Calu3 (cell line): ENCODE data around the gene MAP2. TPM values are rescaled to one million over a fixed set of nuclear protein-coding genes. Genes with fewer than 3 reads are reported as not detected.

Experiments used
- BruUV-seq: library from RNA; stranded (reverse); fragments of 400-500 nt; replicated peaks from 2 replicates; lab custom pipeline; 2021; lab: Mats Ljungman, UMichigan
- CTCF ChIA-PET: fragments of 300-600 bp; sonication (Branson Sonifier 250); formaldehyde crosslinking; loops from one replicate; lab custom pipeline; 2022; ENCODE audit warnings: antibody characterized with exemption; lab: Charles Lee
- DNase-seq: peaks from one replicate; pipeline ENCODE4 v3.0.0; 2022
- H3K27ac Mint-ChIP-seq: one replicate; pipeline ENCODE4 v1.8.0; 2022; ENCODE audit warnings: mixed read lengths; ENCODE audit not compliant: unreplicated experiment
- H3K27me3 Mint-ChIP-seq: one replicate; pipeline ENCODE4 v1.8.0; 2022; ENCODE audit warnings: mixed read lengths; ENCODE audit not compliant: unreplicated experiment
- H3K36me3 Mint-ChIP-seq: one replicate; pipeline ENCODE4 v1.8.0; 2022; ENCODE audit warnings: mild to moderate bottlenecking, moderate library complexity, mixed read lengths; ENCODE audit not compliant: insufficient read depth, unreplicated experiment
- H3K4me1 Mint-ChIP-seq: one replicate; pipeline ENCODE4 v1.8.0; 2022; ENCODE audit warnings: mild to moderate bottlenecking, low read depth, mixed read lengths; ENCODE audit not compliant: unreplicated experiment
- H3K4me3 Mint-ChIP-seq: one replicate; pipeline ENCODE4 v1.8.0; 2022; ENCODE audit warnings: mild to moderate bottlenecking, low read depth, moderate library complexity, mixed read lengths; ENCODE audit not compliant: unreplicated experiment
- H3K9me3 Mint-ChIP-seq: one replicate; pipeline ENCODE4 v1.8.0; 2022; ENCODE audit warnings: low read depth, mixed read lengths; ENCODE audit not compliant: unreplicated experiment
- intact Hi-C: fragments of 100-400 bp; cut with micrococcal nuclease; formaldehyde crosslinking; loops from one replicate; pipeline ENCODE4 v1.10.0; 2022; ENCODE audit not compliant: unreplicated experiment
- total RNA-seq: library from RNA; stranded (reverse); gene quantifications from 2 replicates; pipeline ENCODE4 v1.2.3, GENCODE V29; 2022
- TF ChIP-seq, protein P1 (sequence below): fragments of 200-600 bp; IDR thresholded peaks from one replicate; pipeline ENCODE4 v1.8.0; 2022; ENCODE audit warnings: antibody characterized with exemption; ENCODE audit not compliant: unreplicated experiment

The MAP2 gene
- total RNA-seq, 1 experiment from 2014 or later, result 11.2 TPM

DNA sequence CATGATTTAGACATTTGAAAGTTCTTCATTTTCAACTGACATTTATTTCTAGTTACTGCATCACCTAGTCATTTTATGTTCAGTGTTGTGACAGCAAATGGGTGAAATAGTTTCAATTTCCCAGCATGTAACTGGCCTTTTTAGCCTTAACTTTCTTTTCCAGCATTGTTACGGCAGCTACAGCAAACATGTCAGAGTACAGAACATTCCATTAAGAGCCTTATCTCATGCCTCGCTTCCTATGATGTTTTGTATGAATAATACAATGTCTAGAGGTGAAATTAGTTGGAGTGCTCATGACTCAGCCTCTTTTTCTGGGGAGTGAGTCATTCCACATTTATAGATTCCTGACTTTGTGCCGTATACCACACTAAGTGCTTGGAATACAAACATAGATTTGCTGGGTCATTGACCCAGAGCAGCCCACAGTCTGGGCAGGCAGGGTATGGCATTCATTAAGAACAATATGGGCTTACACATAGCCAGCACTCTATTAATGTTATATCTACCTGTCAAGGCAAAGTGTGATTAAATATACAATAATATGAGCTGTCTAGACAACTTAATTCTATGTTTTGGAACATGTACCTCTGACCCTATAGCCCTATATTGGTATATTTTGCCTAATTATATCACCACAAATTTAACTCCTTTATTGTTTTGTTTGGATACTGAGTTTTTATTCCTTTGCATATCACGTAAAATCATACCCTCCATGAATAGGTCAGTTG is 72.2 kb downstream of the MAP2 start:
- no TSS peak for BruUV-seq
- H3K36me3 Mint-ChIP-seq, result no peaks in the 10 kb centered on the region

GRCh38 chr2:209496586-209496982 is 72.7 kb downstream of the MAP2 start:
- intact Hi-C loops, result loop anchor here (1.0 kb wide), 1 partner anchor 71 kb away; no protein-coding TSS in a partner anchor
- CTCF ChIA-PET, result interaction anchor here (0.6 to 1.4 kb wide), 2 partner anchors 17 to 1272 kb away, joined by 3 read pairs; no protein-coding TSS in a partner anchor
- Mint-ChIP-seq H3K9me3 (peaks cover 5% of the 10 kb centered on the region), H3K27ac (peak overlapping the region; percentile 74), H3K27me3 (no peaks in the 10 kb centered on the region), H3K36me3 (no peaks in the 10 kb centered on the region), H3K4me1 (peaks cover 17% of the 10 kb centered on the region), H3K4me3 (no peak overlapping the region)
- TF ChIP-seq, protein P1, sequence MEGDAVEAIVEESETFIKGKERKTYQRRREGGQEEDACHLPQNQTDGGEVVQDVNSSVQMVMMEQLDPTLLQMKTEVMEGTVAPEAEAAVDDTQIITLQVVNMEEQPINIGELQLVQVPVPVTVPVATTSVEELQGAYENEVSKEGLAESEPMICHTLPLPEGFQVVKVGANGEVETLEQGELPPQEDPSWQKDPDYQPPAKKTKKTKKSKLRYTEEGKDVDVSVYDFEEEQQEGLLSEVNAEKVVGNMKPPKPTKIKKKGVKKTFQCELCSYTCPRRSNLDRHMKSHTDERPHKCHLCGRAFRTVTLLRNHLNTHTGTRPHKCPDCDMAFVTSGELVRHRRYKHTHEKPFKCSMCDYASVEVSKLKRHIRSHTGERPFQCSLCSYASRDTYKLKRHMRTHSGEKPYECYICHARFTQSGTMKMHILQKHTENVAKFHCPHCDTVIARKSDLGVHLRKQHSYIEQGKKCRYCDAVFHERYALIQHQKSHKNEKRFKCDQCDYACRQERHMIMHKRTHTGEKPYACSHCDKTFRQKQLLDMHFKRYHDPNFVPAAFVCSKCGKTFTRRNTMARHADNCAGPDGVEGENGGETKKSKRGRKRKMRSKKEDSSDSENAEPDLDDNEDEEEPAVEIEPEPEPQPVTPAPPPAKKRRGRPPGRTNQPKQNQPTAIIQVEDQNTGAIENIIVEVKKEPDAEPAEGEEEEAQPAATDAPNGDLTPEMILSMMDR, result no peak
- DNase-seq, result no peak
- BruUV-seq, result no TSS peak

More for the DNA sequence above, 72.2 kb downstream of the MAP2 start:
- Mint-ChIP-seq H3K27me3 (no peaks in the 10 kb centered on the region), H3K4me1 (peaks cover 17% of the 10 kb centered on the region), H3K4me3 (no peak overlapping the region), H3K27ac (peak overlapping the region; percentile 74), H3K9me3 (peaks cover 10% of the 10 kb centered on the region)
- TF ChIP-seq, protein P1, result no peak
- intact Hi-C loops, result loop anchor here (1.0 kb wide), 1 partner anchor 71 kb away; no protein-coding TSS in a partner anchor
- peak; percentile 64 for DNase-seq
- CTCF ChIA-PET, result interaction anchor here (0.6 to 1.4 kb wide), 6 partner anchors 9 to 1272 kb away, joined by 3 to 5 read pairs (median 3); no protein-coding TSS in a partner anchor

GRCh38 chr2:209498614-209499013 is 74.8 kb downstream of the MAP2 start:
- intact Hi-C loops, result no loop called here

DNA sequence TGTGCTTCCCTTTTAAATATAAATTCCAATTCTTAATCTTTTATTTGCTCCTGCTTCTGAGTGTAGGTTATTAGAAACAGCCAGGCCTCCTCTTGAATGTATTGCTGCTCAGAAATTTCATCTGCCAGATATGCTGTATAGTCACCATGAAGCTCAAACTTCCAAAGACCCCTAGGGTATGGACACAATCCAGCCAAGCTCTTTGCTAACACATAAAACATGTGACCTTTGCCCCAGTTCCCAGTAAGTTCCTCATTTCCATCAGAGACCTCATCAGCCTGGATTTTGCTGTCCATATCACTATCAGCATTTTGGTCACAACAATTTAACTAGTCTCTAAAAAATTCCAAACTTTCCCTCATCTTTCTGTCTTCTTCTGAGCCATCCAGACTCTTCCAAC is 75.2 kb downstream of the MAP2 start:
- intact Hi-C loops, result no loop called here
- peaks cover 5% of the 10 kb centered on the region for H3K9me3 Mint-ChIP-seq
- BruUV-seq, result no TSS peak
- CTCF ChIA-PET, result no interaction called here
- H3K4me3 Mint-ChIP-seq, result no peak overlapping the region
- no peak overlapping the region for H3K27ac Mint-ChIP-seq
- TF ChIP-seq, protein P1, result no peak
- peaks cover 17% of the 10 kb centered on the region for H3K4me1 Mint-ChIP-seq
- H3K36me3 Mint-ChIP-seq, result no peaks in the 10 kb centered on the region
- H3K27me3 Mint-ChIP-seq, result no peaks in the 10 kb centered on the region
- DNase-seq, result no peak

More at GRCh38 chr2:209498614-209499013, 74.8 kb downstream of the MAP2 start:
- TF ChIP-seq, protein P1, result no peak
- H3K4me3 Mint-ChIP-seq, result no peak overlapping the region
- peaks cover 17% of the 10 kb centered on the region for H3K4me1 Mint-ChIP-seq
- no peaks in the 10 kb centered on the region for H3K27me3 Mint-ChIP-seq
- BruUV-seq, result no TSS peak
- no peaks in the 10 kb centered on the region for H3K36me3 Mint-ChIP-seq
- peaks cover 5% of the 10 kb centered on the region for H3K9me3 Mint-ChIP-seq
- CTCF ChIA-PET, result no interaction called here
- no peak overlapping the region for H3K27ac Mint-ChIP-seq
- no peak for DNase-seq
